ENCODE data around the gene NTHL1.

DNA sequence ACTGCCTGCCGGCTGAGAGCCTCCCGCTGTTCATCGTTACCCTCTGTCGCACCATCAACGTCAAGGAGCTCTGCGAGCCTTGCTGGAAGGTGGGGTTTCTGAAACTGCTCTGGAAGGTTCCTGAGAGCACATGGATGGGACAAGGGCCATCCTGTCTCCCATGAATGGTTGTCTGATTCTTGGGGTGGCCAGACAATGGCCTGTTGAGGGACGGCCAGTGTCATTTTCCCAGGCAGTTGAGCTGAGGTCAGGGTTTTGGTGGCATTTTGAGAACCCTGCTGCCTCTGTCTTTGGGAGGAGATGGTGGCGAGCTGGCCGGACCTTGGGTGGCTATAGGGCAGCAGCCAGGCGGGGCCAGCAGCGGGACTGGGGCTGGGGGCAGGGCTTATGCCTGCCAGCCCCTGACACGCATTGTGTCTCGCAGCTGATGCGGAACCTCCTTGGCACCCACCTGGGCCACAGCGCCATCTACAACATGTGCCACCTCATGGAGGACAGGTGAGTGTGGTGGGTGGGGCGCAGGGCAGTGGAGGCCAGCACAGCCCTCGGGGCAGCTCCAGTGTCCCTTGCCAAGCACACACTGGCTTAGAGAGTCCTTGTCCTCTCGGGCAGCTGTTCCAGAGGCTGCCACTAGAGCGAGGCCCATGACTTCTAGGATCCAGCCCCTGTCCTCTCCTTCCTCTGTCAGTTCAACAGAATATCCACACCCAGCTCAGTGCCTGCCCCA, 9.2 kb upstream of the NTHL1 start:
- no peak for TF ChIP-seq EP300 (IDR thresholded peaks at IDR 0.05; ENCODE audit: low read length)
- TF ChIP-seq POLR2A (conservative IDR thresholded peaks at IDR 0.05) = no peak
- TF ChIP-seq ZNF224 (CRISPR knock-in tag; IDR thresholded peaks at IDR 0.05) = no peak
- no peak for TF ChIP-seq ZBTB8A (IDR thresholded peaks at IDR 0.05; ENCODE audit: partially characterized antibody)
- TF ChIP-seq HDAC8 (tag; IDR thresholded peaks at IDR 0.05) = no peak

Measured in K562 (cell line).